Measurements from ENCODE around the gene BBS2. TPM values are rescaled to one million over a fixed set of nuclear protein-coding genes. Genes with fewer than 3 reads are reported as not detected.

BBS2 gene, protein sequence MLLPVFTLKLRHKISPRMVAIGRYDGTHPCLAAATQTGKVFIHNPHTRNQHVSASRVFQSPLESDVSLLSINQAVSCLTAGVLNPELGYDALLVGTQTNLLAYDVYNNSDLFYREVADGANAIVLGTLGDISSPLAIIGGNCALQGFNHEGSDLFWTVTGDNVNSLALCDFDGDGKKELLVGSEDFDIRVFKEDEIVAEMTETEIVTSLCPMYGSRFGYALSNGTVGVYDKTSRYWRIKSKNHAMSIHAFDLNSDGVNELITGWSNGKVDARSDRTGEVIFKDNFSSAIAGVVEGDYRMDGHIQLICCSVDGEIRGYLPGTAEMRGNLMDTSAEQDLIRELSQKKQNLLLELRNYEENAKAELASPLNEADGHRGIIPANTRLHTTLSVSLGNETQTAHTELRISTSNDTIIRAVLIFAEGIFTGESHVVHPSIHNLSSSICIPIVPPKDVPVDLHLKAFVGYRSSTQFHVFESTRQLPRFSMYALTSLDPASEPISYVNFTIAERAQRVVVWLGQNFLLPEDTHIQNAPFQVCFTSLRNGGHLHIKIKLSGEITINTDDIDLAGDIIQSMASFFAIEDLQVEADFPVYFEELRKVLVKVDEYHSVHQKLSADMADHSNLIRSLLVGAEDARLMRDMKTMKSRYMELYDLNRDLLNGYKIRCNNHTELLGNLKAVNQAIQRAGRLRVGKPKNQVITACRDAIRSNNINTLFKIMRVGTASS
- 197 and 222 TPM in 2 replicates for polyA plus RNA-seq
- 95.2 and 123 TPM in 2 replicates for polyA minus RNA-seq

DNA sequence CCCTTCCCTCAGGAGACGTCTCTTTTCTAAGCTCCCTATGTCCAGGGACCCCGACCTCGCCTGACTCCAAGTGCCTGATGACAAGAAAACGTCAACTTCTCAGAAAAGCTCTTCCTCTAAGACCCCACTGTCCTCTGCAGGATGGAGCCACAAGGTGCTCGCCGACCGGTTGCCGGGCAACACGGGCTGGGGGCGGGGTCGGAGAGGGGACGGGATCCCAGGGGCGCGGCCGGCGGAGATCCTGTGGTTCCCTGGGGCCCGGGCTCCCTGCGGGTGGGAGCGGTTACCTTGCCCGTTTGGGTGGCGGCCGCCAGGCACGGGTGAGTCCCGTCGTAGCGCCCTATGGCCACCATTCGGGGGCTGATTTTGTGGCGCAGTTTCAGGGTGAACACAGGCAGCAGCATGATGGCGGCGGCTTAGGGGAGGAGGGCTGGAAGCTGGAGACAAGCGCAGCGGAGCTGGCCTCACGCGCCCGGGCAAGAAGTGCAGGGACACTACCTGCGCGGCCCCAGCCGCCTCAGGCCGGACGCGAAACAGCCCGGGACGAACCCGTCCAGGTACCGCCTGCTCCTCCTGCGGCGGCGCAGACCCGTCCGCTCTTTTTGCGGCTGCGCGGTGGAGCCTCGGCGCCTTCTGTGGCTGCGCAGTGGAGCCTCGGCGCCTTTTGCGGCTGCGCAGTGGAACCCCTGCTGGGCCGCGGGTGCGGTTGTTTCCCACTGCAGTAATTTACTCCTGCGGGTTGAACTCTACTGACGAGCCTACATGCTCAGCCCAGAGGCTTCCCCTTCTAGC is at the start of gene BBS2:
Gene BBS2 (minus strand): TSS at position 566 of the 792 bp plus-strand sequence. CDS start 162 bp downstream, at position 404.
- H3F3A ChIP-seq (ENCODE audit: insufficient read depth, low read length, poor library complexity, severe bottlenecking): no peaks in the 10 kb centered on the region
- H3K36me3 ChIP-seq (ENCODE audit: insufficient read depth, low read length): no peaks in the 10 kb centered on the region
- peak; percentile 54 for TF ChIP-seq SMC3 (conservative IDR thresholded peaks at IDR 0.05; ENCODE audit: poor library complexity)
- TF ChIP-seq RAD21 (conservative IDR thresholded peaks at IDR 0.05): no peak
- TF ChIP-seq TAF1 (IDR thresholded peaks at IDR 0.05; ENCODE audit: low read depth): peak; percentile 57
- TF ChIP-seq MXI1 (conservative IDR thresholded peaks at IDR 0.05; ENCODE audit: poor library complexity, severe bottlenecking): peak; percentile 80
- TF ChIP-seq EP300 (conservative IDR thresholded peaks at IDR 0.05; ENCODE audit: poor library complexity, severe bottlenecking): peak; percentile 39
- no peak for TF ChIP-seq EZH2 (IDR thresholded peaks at IDR 0.05; ENCODE audit: borderline replicate concordance, insufficient read depth, low read length, poor library complexity, severe bottlenecking)
- TF ChIP-seq, protein P1, sequence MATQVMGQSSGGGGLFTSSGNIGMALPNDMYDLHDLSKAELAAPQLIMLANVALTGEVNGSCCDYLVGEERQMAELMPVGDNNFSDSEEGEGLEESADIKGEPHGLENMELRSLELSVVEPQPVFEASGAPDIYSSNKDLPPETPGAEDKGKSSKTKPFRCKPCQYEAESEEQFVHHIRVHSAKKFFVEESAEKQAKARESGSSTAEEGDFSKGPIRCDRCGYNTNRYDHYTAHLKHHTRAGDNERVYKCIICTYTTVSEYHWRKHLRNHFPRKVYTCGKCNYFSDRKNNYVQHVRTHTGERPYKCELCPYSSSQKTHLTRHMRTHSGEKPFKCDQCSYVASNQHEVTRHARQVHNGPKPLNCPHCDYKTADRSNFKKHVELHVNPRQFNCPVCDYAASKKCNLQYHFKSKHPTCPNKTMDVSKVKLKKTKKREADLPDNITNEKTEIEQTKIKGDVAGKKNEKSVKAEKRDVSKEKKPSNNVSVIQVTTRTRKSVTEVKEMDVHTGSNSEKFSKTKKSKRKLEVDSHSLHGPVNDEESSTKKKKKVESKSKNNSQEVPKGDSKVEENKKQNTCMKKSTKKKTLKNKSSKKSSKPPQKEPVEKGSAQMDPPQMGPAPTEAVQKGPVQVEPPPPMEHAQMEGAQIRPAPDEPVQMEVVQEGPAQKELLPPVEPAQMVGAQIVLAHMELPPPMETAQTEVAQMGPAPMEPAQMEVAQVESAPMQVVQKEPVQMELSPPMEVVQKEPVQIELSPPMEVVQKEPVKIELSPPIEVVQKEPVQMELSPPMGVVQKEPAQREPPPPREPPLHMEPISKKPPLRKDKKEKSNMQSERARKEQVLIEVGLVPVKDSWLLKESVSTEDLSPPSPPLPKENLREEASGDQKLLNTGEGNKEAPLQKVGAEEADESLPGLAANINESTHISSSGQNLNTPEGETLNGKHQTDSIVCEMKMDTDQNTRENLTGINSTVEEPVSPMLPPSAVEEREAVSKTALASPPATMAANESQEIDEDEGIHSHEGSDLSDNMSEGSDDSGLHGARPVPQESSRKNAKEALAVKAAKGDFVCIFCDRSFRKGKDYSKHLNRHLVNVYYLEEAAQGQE (IDR thresholded peaks at IDR 0.05; ENCODE audit: borderline replicate concordance): peak; percentile 53
- peak; percentile 97 for TF ChIP-seq POLR2AphosphoS5 (IDR thresholded peaks at IDR 0.05)
- TF ChIP-seq, protein P2, sequence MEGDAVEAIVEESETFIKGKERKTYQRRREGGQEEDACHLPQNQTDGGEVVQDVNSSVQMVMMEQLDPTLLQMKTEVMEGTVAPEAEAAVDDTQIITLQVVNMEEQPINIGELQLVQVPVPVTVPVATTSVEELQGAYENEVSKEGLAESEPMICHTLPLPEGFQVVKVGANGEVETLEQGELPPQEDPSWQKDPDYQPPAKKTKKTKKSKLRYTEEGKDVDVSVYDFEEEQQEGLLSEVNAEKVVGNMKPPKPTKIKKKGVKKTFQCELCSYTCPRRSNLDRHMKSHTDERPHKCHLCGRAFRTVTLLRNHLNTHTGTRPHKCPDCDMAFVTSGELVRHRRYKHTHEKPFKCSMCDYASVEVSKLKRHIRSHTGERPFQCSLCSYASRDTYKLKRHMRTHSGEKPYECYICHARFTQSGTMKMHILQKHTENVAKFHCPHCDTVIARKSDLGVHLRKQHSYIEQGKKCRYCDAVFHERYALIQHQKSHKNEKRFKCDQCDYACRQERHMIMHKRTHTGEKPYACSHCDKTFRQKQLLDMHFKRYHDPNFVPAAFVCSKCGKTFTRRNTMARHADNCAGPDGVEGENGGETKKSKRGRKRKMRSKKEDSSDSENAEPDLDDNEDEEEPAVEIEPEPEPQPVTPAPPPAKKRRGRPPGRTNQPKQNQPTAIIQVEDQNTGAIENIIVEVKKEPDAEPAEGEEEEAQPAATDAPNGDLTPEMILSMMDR (IDR thresholded peaks at IDR 0.05; ENCODE audit: poor library complexity, severe bottlenecking): peak; percentile 46
- no peaks in the 10 kb centered on the region for H4K20me1 ChIP-seq (ENCODE audit: insufficient read depth)
- H3K4me3 ChIP-seq (ENCODE audit: low read length): peak within 1 kb of the TSS; percentile 99
- no peaks in the 10 kb centered on the region for H3K27me3 ChIP-seq (ENCODE audit: insufficient read depth, low read depth, low read length)
- peak within 1 kb of the TSS; percentile 83 for H3K4me2 ChIP-seq (ENCODE audit: low read length)
- H3K79me2 ChIP-seq (replicated peaks; ENCODE audit: insufficient read depth, low read length): peaks cover 21% of the 10 kb centered on the region
- H3K9me3 ChIP-seq (ENCODE audit: low read length): no peaks in the 10 kb centered on the region
- peak within 1 kb of the TSS; percentile 93 for H2AFZ ChIP-seq (ENCODE audit: low read depth, low read length)
- peak within 1 kb of the TSS; percentile 92 for H3K27ac ChIP-seq (ENCODE audit: low read length)
- H3K9me2 ChIP-seq (ENCODE audit: insufficient read depth, low read length): no peaks in the 10 kb centered on the region
- H3K9ac ChIP-seq (ENCODE audit: low read length): peak within 1 kb of the TSS; percentile 95
